ENCODE results near the gene G6PC3.

G6PC3 gene

GRCh38 chr17:44109312-44109630 lies 38.7 kb downstream of the G6PC3 start (continued):
- TF ChIP-seq PATZ1 (CRISPR knock-in tag; IDR thresholded peaks at IDR 0.05; ENCODE audit: borderline replicate concordance) = no peak
- TF ChIP-seq ZNF565 (CRISPR knock-in tag; conservative IDR thresholded peaks at IDR 0.05; ENCODE audit: low read depth) = no peak
- no peak for TF ChIP-seq PPARA (CRISPR knock-in tag; IDR thresholded peaks at IDR 0.05; ENCODE audit: borderline replicate concordance)
- TF ChIP-seq ZFP30 (CRISPR knock-in tag; IDR thresholded peaks at IDR 0.05) = no peak
- TF ChIP-seq, protein P1, sequence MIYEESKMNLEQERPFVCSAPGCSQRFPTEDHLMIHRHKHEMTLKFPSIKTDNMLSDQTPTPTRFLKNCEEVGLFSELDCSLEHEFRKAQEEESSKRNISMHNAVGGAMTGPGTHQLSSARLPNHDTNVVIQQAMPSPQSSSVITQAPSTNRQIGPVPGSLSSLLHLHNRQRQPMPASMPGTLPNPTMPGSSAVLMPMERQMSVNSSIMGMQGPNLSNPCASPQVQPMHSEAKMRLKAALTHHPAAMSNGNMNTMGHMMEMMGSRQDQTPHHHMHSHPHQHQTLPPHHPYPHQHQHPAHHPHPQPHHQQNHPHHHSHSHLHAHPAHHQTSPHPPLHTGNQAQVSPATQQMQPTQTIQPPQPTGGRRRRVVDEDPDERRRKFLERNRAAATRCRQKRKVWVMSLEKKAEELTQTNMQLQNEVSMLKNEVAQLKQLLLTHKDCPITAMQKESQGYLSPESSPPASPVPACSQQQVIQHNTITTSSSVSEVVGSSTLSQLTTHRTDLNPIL (CRISPR knock-in tag; IDR thresholded peaks at IDR 0.05; ENCODE audit: low read depth) = no peak
- TF ChIP-seq BACH2 (CRISPR knock-in tag; IDR thresholded peaks at IDR 0.05; ENCODE audit: borderline replicate concordance) = no peak
- no peak for TF ChIP-seq RARB (CRISPR knock-in tag; IDR thresholded peaks at IDR 0.05)
- TF ChIP-seq TCF4 (CRISPR knock-in tag; IDR thresholded peaks at IDR 0.05; ENCODE audit: borderline replicate concordance) = no peak
- no peak for TF ChIP-seq ZNF8 (CRISPR knock-in tag; IDR thresholded peaks at IDR 0.05)
- TF ChIP-seq TOX (CRISPR knock-in tag; IDR thresholded peaks at IDR 0.05; ENCODE audit: borderline replicate concordance) = no peak
- no peak for TF ChIP-seq GLIS3 (CRISPR knock-in tag; IDR thresholded peaks at IDR 0.05)
- TF ChIP-seq ZNF70 (CRISPR knock-in tag; IDR thresholded peaks at IDR 0.05) = no peak
- TF ChIP-seq ZFP3 (CRISPR knock-in tag; IDR thresholded peaks at IDR 0.05) = no peak
- no peak for TF ChIP-seq CSDC2 (CRISPR knock-in tag; IDR thresholded peaks at IDR 0.05)
- TF ChIP-seq ISL1 (CRISPR knock-in tag; IDR thresholded peaks at IDR 0.05) = no peak

DNA sequence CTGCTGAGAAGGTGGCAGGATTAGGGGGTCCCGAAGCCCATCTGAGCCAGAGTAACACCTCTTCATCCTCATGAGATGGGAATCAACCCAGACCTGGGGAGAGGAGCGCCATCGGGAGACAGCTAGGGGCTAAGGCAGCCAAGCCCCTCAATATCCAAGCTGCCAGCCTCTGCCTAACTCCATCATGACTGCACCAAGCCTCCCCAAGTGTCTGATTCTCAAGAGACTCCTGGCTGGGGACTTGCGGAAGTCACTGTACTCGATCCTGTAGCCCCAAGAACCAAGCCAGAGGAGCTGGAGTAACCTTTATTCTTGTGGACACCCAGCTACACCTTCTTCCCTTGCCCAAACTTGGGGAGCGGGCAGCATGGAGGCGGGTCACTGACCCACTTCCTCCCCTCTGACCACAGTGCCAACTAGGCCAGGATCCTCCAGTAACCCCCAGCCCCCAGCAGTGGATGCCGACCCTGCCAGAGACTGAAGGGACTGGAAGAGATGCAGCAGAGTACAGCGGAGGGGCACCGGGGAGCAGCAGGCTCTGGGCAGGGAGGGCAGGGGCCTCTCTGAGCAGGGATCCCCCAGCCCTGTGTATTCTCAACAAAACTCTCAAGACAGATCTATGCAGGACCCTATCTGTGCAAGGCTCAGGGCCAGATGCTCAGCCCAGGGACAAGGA lies 39.6 kb downstream of the G6PC3 start:
- TF ChIP-seq TOX (CRISPR knock-in tag; IDR thresholded peaks at IDR 0.05; ENCODE audit: borderline replicate concordance) (no peak), ARNTL (CRISPR knock-in tag; IDR thresholded peaks at IDR 0.05; ENCODE audit: borderline replicate concordance, low read depth) (no peak), RARB (CRISPR knock-in tag; IDR thresholded peaks at IDR 0.05) (no peak), TCF4 (CRISPR knock-in tag; IDR thresholded peaks at IDR 0.05; ENCODE audit: borderline replicate concordance) (no peak), PATZ1 (CRISPR knock-in tag; IDR thresholded peaks at IDR 0.05; ENCODE audit: borderline replicate concordance) (no peak), CSDC2 (CRISPR knock-in tag; IDR thresholded peaks at IDR 0.05) (no peak), ZNF565 (CRISPR knock-in tag; conservative IDR thresholded peaks at IDR 0.05; ENCODE audit: low read depth) (no peak), GLIS3 (CRISPR knock-in tag; IDR thresholded peaks at IDR 0.05) (no peak), ISL1 (CRISPR knock-in tag; IDR thresholded peaks at IDR 0.05) (no peak), ESRRG (CRISPR knock-in tag; IDR thresholded peaks at IDR 0.05) (no peak), ZC3H10 (CRISPR knock-in tag; IDR thresholded peaks at IDR 0.05) (no peak), ZFP3 (CRISPR knock-in tag; IDR thresholded peaks at IDR 0.05) (no peak), SNAI2 (CRISPR knock-in tag; IDR thresholded peaks at IDR 0.05) (no peak), CSRNP3 (CRISPR knock-in tag; IDR thresholded peaks at IDR 0.05) (no peak), OSR1 (CRISPR knock-in tag; IDR thresholded peaks at IDR 0.05) (no peak), ZFP30 (CRISPR knock-in tag; IDR thresholded peaks at IDR 0.05) (no peak)
- TF ChIP-seq, protein P2, sequence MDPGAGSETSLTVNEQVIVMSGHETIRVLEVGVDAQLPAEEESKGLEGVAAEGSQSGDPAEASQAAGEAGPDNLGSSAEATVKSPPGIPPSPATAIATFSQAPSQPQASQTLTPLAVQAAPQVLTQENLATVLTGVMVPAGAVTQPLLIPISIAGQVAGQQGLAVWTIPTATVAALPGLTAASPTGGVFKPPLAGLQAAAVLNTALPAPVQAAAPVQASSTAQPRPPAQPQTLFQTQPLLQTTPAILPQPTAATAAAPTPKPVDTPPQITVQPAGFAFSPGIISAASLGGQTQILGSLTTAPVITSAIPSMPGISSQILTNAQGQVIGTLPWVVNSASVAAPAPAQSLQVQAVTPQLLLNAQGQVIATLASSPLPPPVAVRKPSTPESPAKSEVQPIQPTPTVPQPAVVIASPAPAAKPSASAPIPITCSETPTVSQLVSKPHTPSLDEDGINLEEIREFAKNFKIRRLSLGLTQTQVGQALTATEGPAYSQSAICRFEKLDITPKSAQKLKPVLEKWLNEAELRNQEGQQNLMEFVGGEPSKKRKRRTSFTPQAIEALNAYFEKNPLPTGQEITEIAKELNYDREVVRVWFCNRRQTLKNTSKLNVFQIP (CRISPR knock-in tag; IDR thresholded peaks at IDR 0.05; ENCODE audit: borderline replicate concordance, low read depth) = no peak
- no peak for ATAC-seq

Measured in SK-N-SH treated with all-trans-retinoic acid at 6 μM for 48 hours (cell line).